ENCODE data around the gene ARHGEF3. TPM values are rescaled to one million over a fixed set of nuclear protein-coding genes. Genes with fewer than 3 reads are reported as not detected.
A peak's percentile ranks its signal among the peaks of the same experiment; 100 is the strongest.

Gene ARHGEF3
- total RNA-seq, 2 donors from 2014 or later: 42.9 to 102 TPM

DNA sequence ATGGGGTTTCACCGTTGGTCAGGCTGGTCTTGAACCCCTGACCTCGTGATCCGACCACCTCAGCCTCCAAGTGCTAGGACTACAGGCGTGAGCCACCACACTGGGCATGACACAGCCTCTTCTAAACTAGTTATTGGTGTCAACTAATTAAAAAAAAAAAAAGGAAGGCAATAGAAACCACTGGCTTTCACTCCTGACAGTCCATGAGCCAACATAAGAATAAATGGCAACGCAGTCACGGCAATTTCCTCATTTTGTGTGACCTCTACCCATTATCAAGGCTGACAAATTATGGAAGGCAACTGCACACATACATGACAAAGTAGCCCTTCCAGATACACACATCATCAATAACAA, 5.9 kb downstream of the ARHGEF3 start:
- Mint-ChIP-seq H3K27ac (peak overlapping the region; percentile 83 to 93), H3K27me3 (no peaks in the 10 kb centered on the region), H3K4me1 (ENCODE audit: low read depth in 2 of 2) (peaks cover 60 to 90% of the 10 kb centered on the region in 2 donors), H3K9me3 (no peaks in the 10 kb centered on the region), H3K36me3 (peaks cover 27% of the 10 kb centered on the region), H3K4me3 (peak overlapping the region; percentile 99)
- DNase-seq (ENCODE audit: low spot score) (no peak), ATAC-seq (peak; percentile 36 to 64)

DNA sequence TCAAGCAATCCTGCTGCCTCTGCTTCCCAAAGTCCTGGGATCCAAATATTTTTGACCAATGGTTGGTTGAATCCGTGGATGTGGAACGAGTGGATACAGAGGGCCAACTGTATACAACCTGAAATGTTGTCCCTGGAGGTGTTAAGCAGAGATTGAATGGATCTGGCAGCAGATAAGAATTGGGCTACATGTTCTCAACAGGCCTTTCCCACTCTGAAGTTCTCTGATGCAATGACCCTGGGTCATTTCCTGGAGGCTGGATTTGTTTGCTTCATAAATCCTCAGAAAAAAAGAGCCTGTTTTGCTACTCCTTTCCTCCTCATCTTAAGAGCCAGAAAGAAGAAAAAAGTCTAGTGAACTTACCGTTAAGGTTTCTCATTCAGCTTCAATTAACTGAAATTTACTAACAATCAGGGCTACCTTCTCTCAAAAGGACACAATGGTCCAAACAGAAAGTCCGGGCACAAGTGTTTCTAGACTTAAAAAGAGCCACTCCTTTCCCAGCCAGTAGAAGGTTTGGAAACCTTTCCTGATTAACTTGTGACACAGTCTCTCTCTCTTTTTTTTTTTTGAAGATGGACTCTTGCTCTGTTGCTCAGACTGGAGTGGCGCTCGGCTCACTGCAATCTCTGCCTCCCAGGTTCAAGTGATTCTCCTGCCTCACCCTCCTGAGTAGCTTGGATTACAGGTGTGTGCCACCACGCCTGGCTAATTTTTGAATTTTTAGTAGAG, 6.5 kb downstream of the ARHGEF3 start:
- H3K27me3 Mint-ChIP-seq: no peaks in the 10 kb centered on the region
- peak overlapping the region; percentile 99 for H3K4me3 Mint-ChIP-seq
- peaks cover 22% of the 10 kb centered on the region for H3K36me3 Mint-ChIP-seq
- peaks cover 62 to 91% of the 10 kb centered on the region in 2 donors for H3K4me1 Mint-ChIP-seq (ENCODE audit: low read depth in 2 of 2)
- no peaks in the 10 kb centered on the region for H3K9me3 Mint-ChIP-seq
- H3K27ac Mint-ChIP-seq: peak overlapping the region; percentile 83 to 93
- no peak for ATAC-seq
- DNase-seq (ENCODE audit: low spot score): no peak

DNA sequence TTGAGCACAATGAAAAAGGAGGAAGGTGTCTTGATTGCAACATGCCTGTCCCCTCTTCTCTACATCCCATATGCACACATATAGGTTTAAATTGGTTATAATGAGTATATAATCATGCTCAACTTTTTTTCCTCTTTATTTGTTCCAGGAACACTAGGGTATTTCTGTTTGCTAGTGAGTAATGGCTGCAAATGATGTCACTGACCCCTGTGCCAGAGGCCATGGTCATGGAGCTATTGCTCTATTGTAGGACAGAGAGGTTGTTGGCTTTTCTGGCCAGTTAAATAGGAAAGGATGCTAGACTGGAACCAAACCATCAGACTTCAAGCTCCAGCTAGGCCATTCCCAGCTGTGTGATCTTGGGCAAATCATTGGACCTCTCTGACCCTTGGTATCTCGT, 9.6 kb downstream of the ARHGEF3 start:
- Mint-ChIP-seq H3K36me3 (peaks cover 12% of the 10 kb centered on the region), H3K9me3 (no peaks in the 10 kb centered on the region), H3K4me3 (peak overlapping the region; percentile 75), H3K4me1 (ENCODE audit: low read depth in 2 of 2) (peaks cover 79 to 91% of the 10 kb centered on the region in 2 donors), H3K27me3 (no peaks in the 10 kb centered on the region), H3K27ac (peak overlapping the region; percentile 83 to 93)
- ATAC-seq (peak in 1 of 2 donors; percentile 35), DNase-seq (ENCODE audit: low spot score) (no peak)

DNA sequence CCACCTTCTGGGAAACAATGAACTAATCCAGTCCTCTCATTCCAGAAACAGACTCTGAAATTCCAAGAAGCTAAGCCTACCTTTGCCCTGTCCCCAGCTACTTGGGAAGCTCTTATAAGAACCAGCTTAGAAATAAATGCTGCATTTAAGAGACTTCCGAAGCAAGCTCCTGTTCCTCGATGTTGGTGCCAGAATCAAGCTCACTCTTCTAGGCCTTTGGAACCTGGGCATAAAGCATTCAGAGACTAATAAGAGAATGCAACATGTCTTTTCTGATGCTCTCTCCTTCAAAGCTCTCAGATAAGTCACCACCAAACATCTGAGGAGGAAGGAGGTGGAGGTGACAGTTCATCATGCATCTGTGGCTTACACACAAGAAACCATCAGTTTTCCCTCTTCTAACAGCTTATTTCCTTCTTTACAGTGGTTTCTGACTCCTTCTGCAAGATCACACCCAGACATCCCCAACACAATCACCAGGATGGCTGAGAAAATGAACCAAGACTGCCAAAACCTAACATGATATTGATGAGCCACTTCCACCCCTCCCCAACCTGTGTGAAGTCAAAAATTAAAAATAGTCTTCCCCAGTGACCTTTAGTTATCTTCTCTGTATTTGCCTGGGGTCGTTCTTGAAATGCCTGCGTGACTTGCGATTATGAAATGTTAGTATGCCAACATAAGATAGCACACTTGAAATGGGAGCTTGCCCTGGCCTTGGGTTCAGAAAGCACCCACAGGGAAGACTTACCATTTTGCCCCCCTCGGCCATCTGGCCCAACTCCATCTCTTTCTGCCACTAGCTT, 11.5 kb downstream of the ARHGEF3 start:
- no peaks in the 10 kb centered on the region for H3K9me3 Mint-ChIP-seq
- ATAC-seq: peak; percentile 76 to 82
- H3K4me1 Mint-ChIP-seq (ENCODE audit: low read depth in 2 of 2): peaks cover 80 to 92% of the 10 kb centered on the region in 2 donors
- peak overlapping the region; percentile 83 to 93 for H3K27ac Mint-ChIP-seq
- H3K27me3 Mint-ChIP-seq: no peaks in the 10 kb centered on the region
- H3K36me3 Mint-ChIP-seq: peaks cover 12% of the 10 kb centered on the region
- H3K4me3 Mint-ChIP-seq: peak overlapping the region; percentile 75
- peak; percentile 78 for DNase-seq (ENCODE audit: low spot score)

DNA sequence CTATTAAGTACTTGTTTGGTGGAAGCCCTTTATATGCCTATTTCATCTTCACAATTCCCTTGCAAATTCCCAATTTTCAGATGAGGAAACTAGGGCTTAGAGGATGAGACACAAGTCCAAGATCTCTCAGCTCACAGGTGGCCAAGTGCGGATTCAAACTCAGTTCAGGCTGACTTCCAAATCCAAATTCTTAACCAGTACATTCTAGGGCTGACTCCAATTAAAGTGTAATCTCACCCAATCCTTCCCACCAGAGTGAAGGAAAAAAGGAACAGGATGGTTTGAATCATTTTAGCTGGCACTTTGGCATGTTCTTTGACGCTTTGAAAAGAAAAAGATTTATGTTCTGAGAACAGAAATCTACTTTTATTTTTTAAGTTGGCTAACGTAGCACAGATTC, 12.7 kb downstream of the ARHGEF3 start:
- peaks cover 11% of the 10 kb centered on the region for H3K36me3 Mint-ChIP-seq
- peaks cover 81 to 90% of the 10 kb centered on the region in 2 donors for H3K4me1 Mint-ChIP-seq (ENCODE audit: low read depth in 2 of 2)
- DNase-seq (ENCODE audit: low spot score) (no peak), ATAC-seq (no peak)
- peak overlapping the region; percentile 75 for H3K4me3 Mint-ChIP-seq
- H3K9me3 Mint-ChIP-seq: no peaks in the 10 kb centered on the region
- peak overlapping the region; percentile 83 to 93 for H3K27ac Mint-ChIP-seq
- H3K27me3 Mint-ChIP-seq: no peaks in the 10 kb centered on the region

DNA sequence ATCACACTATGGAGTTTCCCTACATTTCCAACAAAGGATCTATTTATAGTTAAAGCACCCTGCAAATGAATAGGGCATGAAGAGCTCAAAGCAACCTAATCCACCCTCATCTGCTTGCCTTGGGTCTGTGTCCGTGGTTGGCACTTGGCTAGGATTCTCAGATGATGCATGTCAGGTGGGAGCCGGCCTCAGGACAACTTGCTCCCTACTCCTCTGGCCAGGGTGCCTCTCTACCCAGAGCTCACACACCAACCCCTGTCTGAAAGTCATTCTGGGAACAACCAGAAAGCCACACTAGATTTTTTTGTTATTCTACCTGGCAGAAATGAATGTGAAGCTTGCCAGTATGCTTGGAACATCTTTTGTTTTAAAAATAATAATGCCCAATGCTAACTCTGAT, 13.2 kb downstream of the ARHGEF3 start:
- peak overlapping the region; percentile 83 to 93 for H3K27ac Mint-ChIP-seq

DNA sequence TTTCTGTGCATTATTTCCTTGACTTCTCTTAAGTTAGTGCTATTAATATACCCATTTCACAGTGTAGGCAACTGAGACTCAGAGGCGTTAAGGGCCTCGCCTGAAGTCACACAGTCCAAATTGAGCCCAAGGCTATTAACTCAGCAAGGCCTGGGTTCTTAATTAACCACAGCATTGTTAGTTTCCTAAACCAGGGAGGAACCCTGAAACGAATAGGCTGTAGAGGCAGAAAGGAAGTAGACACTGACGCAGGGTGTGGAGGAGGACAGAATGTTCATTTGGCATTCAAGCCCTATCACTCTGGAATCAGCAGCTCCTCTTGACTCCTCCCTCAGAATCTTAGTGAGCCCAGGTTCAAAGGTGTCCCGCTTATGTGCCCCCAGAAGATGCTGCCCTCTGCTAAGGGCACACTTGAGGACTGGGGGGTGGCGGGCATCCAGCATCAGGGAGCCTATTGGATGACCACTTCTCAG, 13.9 kb downstream of the ARHGEF3 start:
- H3K4me3 Mint-ChIP-seq: peak overlapping the region; percentile 75

More for the DNA sequence above, 13.2 kb downstream of the ARHGEF3 start:
- no peak for DNase-seq (ENCODE audit: low spot score)
- no peaks in the 10 kb centered on the region for H3K9me3 Mint-ChIP-seq
- peak overlapping the region; percentile 75 for H3K4me3 Mint-ChIP-seq
- peak in 1 of 2 donors; percentile 31 for ATAC-seq
- H3K4me1 Mint-ChIP-seq (ENCODE audit: low read depth in 2 of 2): peaks cover 80 to 91% of the 10 kb centered on the region in 2 donors
- H3K27me3 Mint-ChIP-seq: no peaks in the 10 kb centered on the region
- peaks cover 6% of the 10 kb centered on the region for H3K36me3 Mint-ChIP-seq

DNA sequence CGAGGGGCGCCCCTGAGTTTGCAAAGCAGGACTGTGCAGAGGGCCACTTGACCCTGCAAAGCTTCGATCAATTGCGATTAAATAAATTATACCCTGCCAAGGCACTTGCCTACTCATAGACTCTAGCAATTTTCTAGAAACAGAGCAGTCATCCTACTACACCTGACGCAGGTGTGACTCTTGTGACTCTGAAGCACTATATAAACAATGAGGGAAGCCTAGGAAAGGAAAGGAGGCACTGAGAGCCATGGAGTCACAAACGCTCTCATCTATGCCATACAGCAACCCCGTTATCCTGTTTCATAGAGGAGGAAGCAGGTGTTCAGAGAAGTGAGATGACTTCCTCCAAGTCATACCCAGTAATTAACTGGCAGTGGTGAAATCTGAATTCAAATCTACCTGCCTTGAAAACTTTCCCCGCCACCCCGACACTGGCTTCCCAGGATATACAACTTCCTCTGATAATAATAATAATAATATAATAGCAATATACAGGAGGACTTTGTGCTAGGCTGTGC, 14.4 kb downstream of the ARHGEF3 start:
- peak overlapping the region; percentile 75 for H3K4me3 Mint-ChIP-seq
- no peak for DNase-seq (ENCODE audit: low spot score)
- peak overlapping the region; percentile 83 to 93 for H3K27ac Mint-ChIP-seq
- H3K36me3 Mint-ChIP-seq: peaks cover 3% of the 10 kb centered on the region
- ATAC-seq: no peak
- peaks cover 86 to 98% of the 10 kb centered on the region in 2 donors for H3K4me1 Mint-ChIP-seq (ENCODE audit: low read depth in 2 of 2)
- H3K9me3 Mint-ChIP-seq: no peaks in the 10 kb centered on the region
- H3K27me3 Mint-ChIP-seq: no peaks in the 10 kb centered on the region

More for the DNA sequence above, 13.9 kb downstream of the ARHGEF3 start:
- no peaks in the 10 kb centered on the region for H3K27me3 Mint-ChIP-seq
- H3K27ac Mint-ChIP-seq: peak overlapping the region; percentile 83 to 93
- DNase-seq (ENCODE audit: low spot score) (no peak), ATAC-seq (no peak)
- H3K9me3 Mint-ChIP-seq: no peaks in the 10 kb centered on the region
- peaks cover 6% of the 10 kb centered on the region for H3K36me3 Mint-ChIP-seq
- peaks cover 87 to 98% of the 10 kb centered on the region in 2 donors for H3K4me1 Mint-ChIP-seq (ENCODE audit: low read depth in 2 of 2)

DNA sequence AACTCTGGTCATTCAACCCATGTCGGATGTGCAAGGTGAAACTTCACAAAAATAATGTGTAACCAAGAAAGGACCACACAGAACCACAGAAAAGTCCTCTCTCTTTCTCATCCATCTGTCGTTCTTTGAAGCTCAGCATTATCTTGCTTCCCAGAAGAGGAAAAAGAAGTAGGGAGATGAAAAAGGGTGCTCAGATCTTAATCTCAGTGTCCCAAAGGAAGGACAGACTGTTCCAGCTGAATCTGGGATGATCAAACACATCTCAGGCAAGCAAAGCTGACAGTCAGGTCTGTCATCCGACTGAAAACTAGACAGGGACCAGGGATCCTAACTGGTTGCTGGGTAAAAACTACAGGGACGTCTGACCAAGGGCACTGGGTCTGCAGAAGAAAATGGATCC, 16.2 kb downstream of the ARHGEF3 start:
- H3K36me3 Mint-ChIP-seq: peaks cover 11% of the 10 kb centered on the region
- DNase-seq (ENCODE audit: low spot score) (no peak), ATAC-seq (no peak)
- H3K27ac Mint-ChIP-seq: peak overlapping the region; percentile 83 to 93
- no peaks in the 10 kb centered on the region for H3K9me3 Mint-ChIP-seq
- H3K4me3 Mint-ChIP-seq: peak overlapping the region; percentile 75
- no peaks in the 10 kb centered on the region for H3K27me3 Mint-ChIP-seq
- H3K4me1 Mint-ChIP-seq (ENCODE audit: low read depth in 2 of 2): peaks cover 81 to 96% of the 10 kb centered on the region in 2 donors

DNA sequence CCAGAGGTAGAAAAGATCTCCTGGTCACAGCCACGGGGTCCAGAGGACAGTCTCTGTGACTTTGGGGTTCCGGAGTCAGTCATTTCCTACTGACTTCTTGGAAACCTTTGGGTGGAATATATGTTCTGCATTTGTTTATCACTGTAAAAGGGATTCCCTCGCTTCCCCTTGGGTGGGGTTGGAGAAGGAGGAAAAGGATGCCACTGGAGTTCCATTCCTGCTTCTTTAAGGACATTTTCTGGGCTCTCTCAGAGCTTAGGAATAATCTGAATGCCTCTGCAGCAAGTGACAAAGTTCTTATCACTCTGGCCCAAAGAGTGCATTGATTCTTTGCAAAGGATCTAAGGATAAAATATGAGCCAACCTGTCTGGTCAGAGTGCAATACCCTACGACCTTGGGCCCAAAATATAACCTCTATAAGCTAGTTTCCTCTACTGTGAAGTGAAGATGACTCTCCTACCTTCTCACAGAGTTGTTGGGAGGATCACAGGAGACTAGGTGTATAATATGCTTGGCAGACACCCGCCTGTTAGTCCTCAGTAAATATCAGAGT, 17.2 kb downstream of the ARHGEF3 start:
- DNase-seq (ENCODE audit: low spot score) (no peak), ATAC-seq (peak; percentile 21 to 24)
- Mint-ChIP-seq H3K27me3 (no peaks in the 10 kb centered on the region), H3K36me3 (peaks cover 12% of the 10 kb centered on the region), H3K9me3 (no peaks in the 10 kb centered on the region), H3K4me1 (ENCODE audit: low read depth in 2 of 2) (peaks cover 82 to 96% of the 10 kb centered on the region in 2 donors), H3K27ac (peak overlapping the region; percentile 83 to 93), H3K4me3 (peak overlapping the region; percentile 75)

DNA sequence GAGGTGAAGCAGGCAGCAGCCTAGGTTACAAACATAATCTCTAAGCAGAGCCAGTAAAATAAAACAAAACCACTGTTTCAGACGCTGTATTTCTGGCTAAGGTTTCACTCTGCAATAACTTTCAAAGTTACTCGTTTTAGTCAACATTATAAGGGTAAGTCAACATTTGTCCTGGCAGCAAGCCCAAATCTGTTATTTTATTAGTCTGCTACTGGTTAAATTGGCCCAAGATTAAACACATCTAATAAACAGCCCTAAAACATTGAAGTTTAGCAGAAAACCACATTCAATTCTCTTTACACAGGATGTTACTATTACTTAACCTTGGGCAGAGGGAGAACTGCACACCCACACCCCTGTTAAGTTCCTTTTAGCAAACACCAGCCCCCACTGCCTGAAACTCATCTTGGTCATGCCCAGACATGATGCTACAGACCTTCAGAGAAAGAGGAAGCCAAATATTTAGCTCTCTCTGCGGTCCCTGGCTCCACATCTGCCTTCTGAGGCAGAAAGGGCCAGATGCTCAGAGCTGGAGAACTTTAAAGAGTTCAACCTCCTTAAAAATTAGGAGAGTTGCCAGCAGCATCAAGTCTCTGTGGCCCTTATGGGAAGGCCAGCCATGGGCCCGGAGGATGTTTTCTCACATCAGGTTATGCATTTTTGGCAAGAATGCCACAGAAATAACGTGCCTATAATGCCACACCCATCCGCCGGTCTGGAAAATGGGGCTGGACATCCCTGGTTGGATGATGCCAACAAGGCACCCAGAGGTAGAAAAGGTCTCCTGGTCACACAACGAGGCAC, 17.9 kb downstream of the ARHGEF3 start:
- Mint-ChIP-seq H3K36me3 (peaks cover 12% of the 10 kb centered on the region), H3K27me3 (no peaks in the 10 kb centered on the region), H3K4me1 (ENCODE audit: low read depth in 2 of 2) (peaks cover 82 to 95% of the 10 kb centered on the region in 2 donors), H3K27ac (peak overlapping the region; percentile 83 to 93), H3K4me3 (peak overlapping the region; percentile 75), H3K9me3 (no peaks in the 10 kb centered on the region)
- DNase-seq (ENCODE audit: low spot score) (peak; percentile 91), ATAC-seq (peak; percentile 93)

DNA sequence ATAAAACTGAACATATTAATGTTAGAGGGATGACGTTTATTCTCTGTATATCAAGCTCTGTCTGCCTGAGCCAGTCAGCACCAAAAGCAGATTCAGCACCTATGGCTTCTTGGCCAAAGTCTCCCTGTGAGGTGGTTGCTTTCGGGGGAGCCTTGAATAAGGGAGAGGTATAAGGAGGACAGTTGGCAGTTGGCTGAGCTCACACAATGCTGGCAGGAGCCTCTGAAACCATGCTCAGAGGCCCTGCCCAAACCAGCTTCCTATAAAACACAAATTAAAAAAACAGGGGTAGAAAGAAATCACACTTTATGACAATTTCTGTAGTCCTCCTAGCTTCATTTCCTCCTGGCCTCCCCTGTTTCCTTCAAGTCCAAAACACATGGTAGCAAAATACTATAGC, 18.8 kb downstream of the ARHGEF3 start:
- peaks cover 12% of the 10 kb centered on the region for H3K36me3 Mint-ChIP-seq
- no peaks in the 10 kb centered on the region for H3K27me3 Mint-ChIP-seq
- peak overlapping the region; percentile 75 for H3K4me3 Mint-ChIP-seq
- peak overlapping the region; percentile 83 to 93 for H3K27ac Mint-ChIP-seq
- no peaks in the 10 kb centered on the region for H3K9me3 Mint-ChIP-seq
- ATAC-seq (no peak), DNase-seq (ENCODE audit: low spot score) (no peak)
- peaks cover 76 to 89% of the 10 kb centered on the region in 2 donors for H3K4me1 Mint-ChIP-seq (ENCODE audit: low read depth in 2 of 2)

DNA sequence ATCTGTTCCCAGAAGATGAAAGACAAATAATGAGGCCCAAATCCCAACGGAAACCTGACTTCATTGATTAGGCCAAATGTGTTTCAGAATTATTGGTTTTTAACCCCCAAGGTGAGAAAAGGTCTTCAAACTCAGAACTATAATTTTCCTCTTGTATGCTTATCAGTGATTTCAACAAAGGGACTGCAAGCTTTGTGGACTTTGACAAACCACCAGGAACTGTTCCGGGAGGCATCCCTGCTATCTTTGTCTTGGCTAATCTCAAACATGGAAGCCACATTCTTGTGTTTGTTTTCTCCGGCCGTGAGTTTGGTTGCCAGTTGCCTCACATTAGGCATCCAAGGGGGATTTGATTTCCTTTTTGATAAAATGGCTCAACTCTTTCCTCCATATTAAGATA, 19.5 kb downstream of the ARHGEF3 start:
- Mint-ChIP-seq H3K9me3 (no peaks in the 10 kb centered on the region), H3K36me3 (peaks cover 12% of the 10 kb centered on the region), H3K4me1 (ENCODE audit: low read depth in 2 of 2) (peaks cover 76 to 89% of the 10 kb centered on the region in 2 donors), H3K27ac (peak overlapping the region; percentile 83 to 93), H3K27me3 (no peaks in the 10 kb centered on the region), H3K4me3 (peak overlapping the region; percentile 75)
- ATAC-seq: no peak
- no peak for DNase-seq (ENCODE audit: low spot score)

Measured in natural killer cell treated with Interleukin-12 subunit alpha and Interleukin-12 subunit beta and Interleukin-15 and Interleukin-18, amount 100 ng/mL, for 72 hours (primary cell).